Activated T-helper 1 cell treated with anti-CD3 and anti-CD28 coated beads, Interleukin-2, amount 50 U/mL, for 16 hours (primary cell): Measurements from ENCODE around the gene GRM4.

Experiments
- DNase-seq, 2 donors: peaks; one replicate each; pipeline ENCODE4 v3.0.0-alpha.2; 2020; ENCODE audit warnings: low read depth in 1 of 2, low spot score in 1 of 2

Gene GRM4

DNA sequence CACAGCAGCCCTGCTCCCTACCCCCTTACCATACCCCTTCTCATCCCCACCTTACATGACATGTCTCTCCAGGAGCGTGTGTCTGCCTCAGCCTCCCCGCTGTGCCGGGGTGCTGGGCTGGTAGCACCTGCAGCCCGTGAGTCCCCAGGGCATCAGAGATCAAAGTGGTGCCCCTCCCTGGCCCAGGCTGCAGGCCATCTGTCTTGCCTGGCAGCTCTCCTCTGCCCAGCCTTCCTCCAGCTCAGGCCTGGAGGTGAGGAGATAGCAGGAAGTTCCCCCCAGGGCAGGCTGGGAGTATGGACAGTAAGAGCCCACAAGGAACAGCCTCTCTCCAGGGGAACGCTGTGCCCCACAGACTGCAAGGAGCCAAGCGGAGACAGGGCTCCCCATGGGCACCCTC lies 35.3 kb downstream of the GRM4 start:
- DNase-seq = no peak

DNA sequence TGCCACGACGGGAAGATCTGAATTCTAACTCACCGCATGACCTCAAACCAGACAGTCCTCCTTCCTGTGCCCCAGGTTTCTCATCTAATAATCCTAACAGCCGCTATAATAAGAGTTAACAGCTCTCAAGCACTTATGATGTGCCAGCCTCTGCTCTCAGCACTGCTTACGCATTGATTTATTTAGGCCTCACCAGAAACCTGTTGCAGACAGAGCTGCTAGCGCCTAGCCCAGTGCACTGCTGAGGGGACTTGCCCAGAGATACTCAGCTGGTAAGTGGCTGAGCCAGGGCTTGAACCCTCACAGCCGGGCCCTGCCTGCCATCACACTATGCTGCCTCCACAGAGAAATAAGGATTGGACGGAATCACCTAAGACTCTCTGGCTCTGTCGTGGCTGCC lies 37.7 kb downstream of the GRM4 start:
- DNase-seq = no peak

DNA sequence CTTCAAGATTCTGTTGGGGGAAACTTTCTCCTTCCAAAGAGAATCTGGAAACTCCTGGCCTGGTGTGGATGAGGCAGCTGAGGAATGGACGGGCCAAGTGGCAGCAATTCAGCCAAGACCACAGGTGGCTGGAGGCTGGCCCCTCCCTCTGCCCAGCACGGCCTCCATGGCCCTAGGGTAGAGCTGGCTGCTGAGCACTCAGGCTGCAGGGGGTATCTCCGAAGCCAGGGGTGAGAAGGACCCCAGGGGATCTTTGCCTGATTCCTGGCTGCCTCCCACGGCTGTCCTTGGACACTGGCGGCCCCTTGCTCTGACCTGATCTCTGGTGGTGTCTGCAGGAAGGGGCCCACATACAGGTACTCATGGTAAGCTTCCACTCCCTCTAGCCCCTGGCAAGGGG lies 39.0 kb downstream of the GRM4 start:
- no peak for DNase-seq

DNA sequence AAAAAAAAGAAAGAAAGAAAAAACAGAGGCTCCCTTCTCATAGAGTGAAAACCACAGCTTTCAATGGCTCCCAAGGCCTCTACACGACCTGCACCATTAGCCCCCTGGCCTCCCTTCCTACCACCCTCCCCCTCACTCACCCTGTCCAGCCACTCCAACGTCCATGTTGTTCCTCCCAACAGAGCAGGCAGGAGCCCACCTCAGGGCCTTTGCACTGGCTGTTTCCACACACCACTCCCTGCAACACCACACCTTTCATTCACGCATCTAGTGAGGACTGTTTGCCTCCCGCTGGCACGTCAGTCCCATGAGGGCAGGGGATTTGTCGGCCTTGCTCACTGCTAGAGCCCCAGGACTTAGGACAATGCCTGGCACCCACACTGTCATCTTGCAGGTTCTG lies 39.5 kb downstream of the GRM4 start:
- DNase-seq = no peak

DNA sequence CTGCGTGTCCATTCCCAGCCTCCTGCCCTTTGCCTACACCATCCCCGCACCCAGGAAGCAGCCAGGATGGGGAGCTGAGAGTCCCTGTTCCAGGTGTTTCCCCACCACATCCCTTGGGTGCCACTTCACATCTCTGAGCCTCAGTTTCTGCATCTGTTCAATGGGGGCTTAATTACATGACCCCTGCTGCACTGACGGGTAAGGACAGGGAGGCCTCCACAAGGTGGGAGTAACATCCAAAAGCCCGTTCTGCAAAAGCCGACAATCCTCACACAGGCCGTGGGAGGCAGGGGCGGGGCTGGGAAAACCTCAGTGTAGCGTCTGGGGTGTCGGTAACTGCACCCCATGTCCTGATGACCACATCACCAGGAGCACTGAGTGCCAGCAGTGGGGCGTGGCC lies 41.3 kb downstream of the GRM4 start:
- no peak for DNase-seq

DNA sequence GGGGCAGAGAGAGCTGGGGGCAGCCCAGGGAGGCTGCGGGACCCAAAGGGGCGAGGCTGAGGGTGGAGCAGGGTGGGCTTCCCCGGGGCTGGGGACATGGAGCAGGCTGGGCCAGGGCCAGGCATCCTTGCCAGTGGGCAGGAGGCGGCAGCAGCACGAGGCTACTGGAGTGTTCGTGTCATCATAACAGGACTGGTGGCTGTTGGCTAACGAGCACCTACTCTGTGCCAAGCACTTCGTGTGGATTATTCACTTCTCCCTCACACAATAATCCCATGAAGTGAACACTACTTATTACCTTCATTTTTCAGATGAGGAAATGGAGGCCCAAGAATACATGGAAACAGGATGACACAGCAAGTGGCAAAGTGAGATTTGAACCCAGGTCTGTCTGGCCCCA lies 41.7 kb downstream of the GRM4 start:
- no peak for DNase-seq

DNA sequence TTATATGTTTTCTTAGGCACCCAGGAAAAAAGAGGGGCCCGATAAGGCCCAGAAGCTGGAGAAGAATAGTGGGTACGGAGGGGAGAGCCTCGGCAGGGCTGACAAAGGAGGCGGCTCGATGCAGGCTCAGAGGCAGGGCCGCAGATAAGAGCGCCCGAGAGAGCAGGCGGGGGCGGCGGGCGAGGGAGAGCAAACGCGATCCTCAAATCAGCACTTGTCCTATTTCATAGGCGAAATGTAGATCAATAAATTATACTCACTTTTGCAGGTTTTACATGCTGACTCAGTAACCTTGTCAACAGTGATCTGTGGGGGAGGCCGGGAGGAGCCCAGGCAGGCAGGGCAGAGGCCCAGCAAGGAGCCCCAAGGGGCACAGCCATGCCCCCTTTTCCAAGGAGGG lies 42.6 kb downstream of the GRM4 start:
- no peak for DNase-seq

DNA sequence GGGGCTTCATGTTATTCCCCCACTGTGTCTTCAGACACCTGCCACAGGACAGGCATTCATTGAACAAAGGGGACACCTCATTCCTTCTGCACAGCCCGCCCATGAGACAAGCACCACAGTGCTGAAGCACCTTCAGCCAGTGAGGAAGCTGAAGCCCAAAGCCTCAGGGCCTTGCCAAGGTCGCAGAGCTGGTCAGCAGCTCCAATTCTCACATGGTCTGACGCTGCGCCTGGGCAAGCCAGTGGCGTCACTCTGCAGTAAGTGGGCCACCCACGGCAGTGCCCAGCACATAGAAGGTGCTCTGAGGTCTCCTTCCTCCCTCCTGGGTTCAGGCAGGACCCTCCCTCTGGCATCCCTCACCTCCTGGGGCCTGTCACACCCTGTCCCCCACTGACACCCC lies 43.2 kb downstream of the GRM4 start:
- no peak for DNase-seq

DNA sequence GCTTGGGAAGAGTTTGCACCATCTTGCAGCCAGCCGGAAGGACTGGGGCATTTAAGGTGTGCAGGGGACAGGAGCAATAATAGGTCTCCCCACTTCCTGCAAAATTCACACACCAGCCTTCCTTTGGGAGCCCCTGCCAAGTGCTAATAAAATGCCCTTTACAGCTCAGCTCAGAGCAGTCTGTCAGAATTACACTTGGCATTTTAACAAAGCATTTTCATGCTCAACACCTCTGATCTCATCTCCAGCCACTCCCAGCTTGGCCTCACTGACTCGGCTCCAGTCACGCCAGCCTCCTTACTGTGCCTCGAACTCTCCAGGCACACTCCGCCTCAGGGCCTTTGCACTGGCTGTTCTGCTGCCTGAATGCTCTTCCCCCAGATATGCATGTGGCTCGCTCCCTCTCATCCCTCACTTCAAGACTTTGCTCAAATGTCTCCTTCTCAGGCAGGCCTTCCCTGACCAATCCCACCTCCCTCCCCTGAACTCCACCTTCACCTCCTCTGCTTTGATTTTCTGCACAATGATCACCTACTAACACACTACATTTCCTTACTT lies 43.7 kb downstream of the GRM4 start:
- DNase-seq = no peak

DNA sequence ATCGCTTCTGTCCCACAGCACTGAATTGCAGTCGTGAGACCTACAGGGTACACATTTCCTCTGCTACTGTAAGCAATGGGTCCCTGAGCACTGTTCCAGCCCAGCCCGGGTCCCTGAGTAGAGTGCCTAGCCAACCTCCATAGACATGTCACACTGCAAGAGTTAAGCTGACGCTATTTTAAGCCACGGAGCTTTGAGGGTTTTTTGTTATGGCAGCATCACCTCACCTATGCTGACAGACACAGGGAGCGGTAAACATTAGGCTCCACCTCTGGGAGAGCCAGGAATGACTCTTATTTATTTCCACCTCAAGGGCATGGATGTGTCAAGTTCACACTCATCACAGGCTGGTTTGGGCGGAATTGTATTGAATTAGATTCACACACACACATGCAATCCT lies 45.1 kb downstream of the GRM4 start:
- no peak for DNase-seq

DNA sequence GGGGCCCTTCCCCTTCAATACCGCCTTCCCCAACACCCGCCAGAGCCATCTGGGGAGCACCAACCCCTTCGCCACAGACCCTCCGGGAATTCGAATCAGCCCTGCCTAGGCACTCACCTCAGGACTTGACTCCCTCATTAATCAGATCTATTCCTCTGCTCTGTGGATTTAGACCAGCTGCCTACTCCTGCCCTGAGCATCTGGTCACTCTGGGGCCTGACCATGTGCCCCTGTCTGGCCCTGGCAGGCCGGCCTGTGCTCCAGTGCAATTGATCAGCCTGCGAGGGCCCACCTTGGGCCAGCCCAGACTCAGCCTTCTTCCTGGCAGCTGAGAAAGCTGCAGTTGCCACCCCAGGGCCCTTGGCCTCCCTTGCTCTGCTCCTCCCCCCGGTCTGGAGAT lies 46.0 kb downstream of the GRM4 start:
- DNase-seq = no peak

DNA sequence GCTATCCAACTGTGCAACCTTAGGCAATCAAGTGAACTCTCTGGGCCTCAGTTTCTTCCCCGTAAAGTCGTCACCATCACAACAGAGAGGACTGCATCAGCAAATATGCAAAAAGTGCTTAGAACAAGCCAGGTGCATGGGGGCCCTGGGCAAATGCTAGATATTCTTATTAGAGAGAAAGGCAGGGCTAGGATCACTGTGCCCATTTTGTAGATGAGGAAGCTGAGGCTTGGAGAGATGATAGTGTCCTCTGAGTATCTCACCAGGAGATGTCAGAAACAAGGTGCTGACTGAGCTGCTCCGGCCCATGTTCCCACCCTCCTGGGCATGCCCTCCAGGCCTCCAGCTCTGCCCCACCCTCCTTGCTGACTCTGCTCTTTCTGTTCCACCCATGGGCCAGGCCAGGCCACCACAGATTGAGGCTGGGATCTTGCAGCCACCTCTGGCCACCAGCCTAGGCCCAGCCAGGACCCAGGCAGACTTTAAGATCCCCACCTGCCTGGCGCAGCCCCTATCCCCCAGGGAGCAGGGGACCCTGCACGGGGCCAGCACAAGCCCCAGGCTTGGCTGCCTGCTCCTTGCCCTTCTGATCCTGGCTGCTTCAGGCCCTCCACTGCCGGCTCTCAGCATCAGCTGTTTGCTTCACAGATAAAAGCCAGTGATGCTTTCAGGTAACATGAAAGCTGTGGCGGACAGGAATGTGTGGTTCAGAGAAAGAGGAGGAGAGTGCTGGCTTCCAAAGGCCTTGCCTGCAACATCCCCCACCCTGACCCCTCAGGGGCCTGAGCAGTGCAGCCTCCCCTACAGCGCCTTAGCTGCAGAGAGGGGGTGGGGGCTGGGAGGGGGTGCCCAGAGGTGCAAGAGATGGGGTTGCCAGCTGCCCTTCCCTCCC lies 47.6 kb downstream of the GRM4 start:
- no peak for DNase-seq

DNA sequence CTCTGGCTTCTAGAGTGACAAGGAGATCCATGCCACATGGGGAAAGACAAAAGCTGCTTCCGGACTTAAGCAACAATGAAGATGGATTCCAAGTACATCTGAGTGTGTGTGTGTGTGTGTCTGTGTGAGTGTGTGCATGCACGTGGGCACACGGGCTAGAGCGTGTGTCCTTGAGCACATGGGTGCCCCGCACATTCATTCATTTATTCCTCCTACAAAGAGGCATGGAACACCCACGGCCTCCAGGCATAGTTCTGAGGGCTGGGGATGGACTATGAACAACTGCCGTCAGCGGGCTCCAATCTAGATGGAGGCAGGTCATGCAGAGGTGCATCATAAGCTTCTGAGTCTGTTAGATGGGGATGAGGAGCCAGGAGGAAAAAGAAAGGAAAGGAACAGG lies 49.1 kb downstream of the GRM4 start:
- DNase-seq = no peak

DNA sequence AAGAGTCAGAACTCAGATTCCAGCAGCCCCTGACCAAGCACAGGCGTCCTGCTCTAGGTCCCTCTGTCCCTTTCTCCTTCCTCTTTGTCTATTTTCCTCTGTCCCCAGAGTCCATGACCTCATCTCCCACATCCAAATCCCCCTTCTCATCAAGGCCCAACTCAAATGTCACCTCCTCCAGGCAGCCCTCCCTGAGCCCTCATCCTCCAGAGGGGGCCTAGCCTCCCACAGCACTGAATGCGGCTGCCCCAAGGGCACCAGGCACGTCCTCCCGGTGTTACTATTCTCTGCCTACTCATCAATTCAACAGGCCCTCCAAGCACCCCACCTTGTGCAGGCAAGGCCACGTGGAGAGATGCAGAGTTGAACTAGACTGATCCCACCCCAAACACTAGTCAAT lies 49.7 kb downstream of the GRM4 start:
- DNase-seq = no peak

DNA sequence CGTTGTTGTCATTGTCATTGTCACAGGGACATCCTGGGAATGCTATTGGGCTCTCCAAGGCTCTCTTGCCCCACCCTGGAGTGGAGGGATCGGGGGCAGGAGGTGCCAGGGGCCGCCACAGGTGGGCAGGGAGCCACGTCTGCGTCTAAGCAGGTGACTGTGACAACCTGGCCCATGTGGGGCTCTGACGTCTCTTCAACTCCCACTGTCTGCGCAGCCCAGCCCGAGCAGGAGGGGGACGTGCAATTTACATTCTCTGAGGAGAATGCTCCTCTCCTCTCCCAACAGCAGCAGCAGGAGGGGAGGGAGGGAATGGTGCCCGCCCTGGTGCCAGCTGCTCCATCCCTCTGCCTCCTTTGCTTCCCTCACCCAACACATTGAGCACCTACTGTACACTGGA lies 50.1 kb downstream of the GRM4 start:
- DNase-seq = no peak

DNA sequence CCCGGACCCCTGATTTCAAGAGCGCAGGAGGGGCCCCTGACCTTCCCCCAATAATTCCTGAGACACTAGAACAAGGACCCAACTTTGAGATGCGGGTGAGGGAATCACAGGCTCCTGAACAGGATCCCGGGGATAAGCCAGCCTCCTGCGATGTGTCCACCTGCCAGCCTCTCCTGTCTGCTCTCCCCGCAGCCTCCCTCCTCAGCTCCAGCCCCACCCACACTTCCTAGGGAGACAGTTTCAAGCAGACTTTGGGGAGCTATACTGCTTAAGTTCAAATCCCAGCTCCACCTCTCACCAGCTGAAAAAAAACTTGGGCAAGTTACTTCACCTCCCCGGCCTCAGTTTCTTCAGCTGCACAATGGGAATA lies 50.8 kb downstream of the GRM4 start:
- DNase-seq = no peak

DNA sequence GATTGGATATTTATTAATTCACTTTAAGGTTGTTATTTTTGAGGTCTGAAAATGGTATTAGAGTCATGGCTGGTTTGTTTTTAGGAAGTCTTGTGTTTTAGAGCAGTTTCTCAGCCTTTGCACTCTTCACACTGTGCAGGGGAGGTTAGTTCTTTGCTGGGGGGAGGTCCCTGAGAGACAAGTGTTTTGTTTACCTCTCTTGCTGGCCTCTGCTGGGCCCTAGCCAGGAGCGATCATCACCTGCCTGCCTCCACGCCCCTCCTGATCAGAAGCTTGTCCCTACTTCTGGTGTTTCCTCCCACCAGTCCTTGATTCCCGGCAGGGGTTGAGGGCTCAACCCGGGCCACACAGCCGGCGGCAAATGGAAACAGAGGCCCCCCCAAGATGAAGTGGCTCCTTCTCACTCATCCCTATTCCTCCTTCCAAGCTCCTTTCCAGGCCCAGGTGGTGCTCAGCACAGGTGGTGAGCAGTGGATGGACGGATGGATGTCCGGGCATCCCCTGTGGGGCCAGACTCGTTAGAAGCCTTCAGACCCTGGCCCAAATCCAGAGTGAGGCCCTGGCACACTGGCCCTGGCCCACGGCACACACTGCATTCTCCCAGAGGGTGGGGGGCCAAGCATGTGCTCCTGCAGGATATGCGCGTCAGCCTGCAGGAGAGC lies 51.3 kb downstream of the GRM4 start:
- no peak for DNase-seq

DNA sequence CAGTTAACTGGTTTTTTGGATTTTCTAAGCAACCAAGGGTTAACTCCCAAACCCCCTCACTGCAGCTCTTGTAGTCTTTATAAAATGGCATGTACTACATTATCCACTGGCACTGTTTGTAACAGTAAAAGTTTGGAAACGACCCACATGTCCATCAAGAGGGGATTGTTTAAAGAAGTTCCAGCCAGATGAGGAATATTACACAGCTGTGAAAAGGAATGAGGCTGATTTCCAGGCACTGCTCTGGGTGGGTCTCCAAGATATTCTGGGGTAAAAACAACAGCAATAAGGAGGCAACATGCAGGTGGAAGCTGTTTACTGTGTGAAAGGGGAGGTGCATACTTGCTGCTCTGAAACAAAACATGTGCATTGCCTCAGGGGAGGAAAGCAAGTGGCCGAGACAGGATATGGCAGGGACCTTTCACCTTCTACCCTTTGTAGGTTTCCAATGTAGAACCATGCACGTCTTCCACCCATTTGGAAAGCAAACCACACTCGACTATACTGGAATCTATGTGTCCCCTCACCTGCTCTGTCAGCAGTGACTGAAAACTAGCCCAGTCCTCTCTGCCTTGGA lies 51.9 kb downstream of the GRM4 start:
- no peak for DNase-seq

DNA sequence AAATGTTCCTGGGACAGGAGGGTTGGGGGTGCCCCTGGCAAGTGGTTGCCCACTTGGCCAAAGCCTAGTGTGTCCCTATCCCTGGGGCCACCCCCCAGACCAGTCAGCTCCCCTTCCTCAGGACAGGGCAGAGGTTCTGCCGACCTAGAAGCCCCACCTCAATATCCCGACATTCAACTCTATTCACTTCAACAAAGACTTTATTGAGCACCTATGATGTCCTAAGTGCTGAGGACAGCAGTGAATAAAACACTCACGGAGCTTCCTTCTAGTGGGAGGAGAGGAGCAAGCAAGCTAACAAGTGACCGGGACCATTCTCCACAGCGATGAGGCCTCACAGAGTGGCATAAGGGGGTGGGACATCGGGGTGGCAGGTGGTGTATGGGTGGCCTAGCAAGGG lies 52.7 kb downstream of the GRM4 start:
- DNase-seq = no peak

DNA sequence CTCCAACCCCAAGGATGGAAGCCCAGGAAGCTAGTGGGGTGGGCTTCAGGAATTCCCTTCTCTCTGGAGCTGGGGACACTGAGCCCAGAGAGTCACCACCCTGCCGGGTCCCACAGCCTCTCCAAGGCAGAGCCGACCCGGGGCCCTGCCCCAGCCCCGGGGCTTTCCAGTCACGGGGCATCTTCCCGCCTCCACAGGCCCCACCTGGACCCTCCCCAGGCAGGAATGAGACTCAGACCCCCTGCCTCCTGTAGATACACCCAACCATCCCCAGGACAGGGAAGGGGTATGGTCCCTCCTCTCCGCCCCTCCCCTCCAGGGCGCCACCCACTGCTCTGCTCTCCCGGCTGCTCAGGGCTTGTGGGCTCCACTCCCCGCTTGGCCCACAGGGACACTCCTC lies 53.3 kb downstream of the GRM4 start:
- DNase-seq = no peak

DNA sequence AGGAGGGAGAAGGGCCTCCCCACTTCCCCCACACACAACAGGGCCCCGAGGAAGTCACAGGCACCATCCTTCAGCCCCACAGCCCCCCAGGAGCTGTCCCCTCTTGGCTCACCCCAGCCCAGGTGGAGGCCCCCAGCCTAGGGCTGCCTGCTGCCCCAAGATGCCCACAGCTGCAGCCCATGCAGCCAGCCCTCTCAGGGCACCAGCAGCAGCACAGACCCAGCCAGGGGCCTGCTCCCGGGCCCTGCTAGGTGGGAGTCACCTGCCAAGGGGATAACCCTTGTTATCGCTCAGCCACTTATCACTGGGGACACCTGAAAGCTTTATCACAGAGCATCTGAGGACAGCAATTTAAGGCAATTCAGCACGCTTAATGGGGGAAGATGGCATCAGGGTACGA lies 55.0 kb downstream of the GRM4 start:
- no peak for DNase-seq

DNA sequence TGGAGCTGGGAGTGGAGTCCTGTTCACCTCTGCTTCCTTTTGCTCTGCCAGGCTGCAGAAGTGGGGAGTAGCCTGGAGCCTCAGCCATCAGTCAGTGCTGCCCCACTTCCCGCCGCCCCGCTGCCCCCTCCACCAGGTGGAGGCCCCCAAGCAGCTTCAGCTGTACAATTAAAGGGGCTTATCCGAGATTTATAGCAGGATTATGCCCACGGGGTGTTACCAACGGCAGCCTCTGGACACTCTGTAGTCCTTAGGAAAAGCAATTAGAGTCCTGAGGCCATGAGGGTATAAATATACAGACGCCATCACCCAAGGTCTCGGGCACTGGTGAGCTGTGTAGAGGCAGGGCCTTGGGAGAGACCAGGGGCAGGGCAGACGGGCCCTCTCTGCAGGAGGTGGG lies 55.4 kb downstream of the GRM4 start:
- no peak for DNase-seq
